Measurements from ENCODE around the gene C2CD3. TPM values are rescaled to one million over a fixed set of nuclear protein-coding genes. Genes with fewer than 3 reads are reported as not detected.

Gene C2CD3
- total and polyA plus RNA-seq, 9 of the 15 experiments (the other 6 are each of a cell fraction or from before 2014, with no cell fraction given) = 4.4 to 20.2 (median 15.4) TPM

- TF ChIP-seq RERE (CRISPR knock-in tag; IDR thresholded peaks at IDR 0.05; ENCODE audit: borderline replicate concordance) (no peak), RBM17 (IDR thresholded peaks at IDR 0.05; ENCODE audit: borderline replicate concordance, low read depth, low read length) (no peak), ZBTB33 (CRISPR knock-in tag; IDR thresholded peaks at IDR 0.05) (no peak), SMAD2 (IDR thresholded peaks at IDR 0.05; ENCODE audit: low read depth, low read length) (no peak), HNRNPUL1 (IDR thresholded peaks at IDR 0.05; ENCODE audit: low read length) (no peak), MTA3 (IDR thresholded peaks at IDR 0.05; ENCODE audit: borderline replicate concordance) (no peak), ZNF3 (CRISPR knock-in tag; IDR thresholded peaks at IDR 0.05) (no peak), CSDE1 (IDR thresholded peaks at IDR 0.05) (no peak), ZNF165 (CRISPR knock-in tag; IDR thresholded peaks at IDR 0.05; ENCODE audit: borderline replicate concordance) (no peak), SMARCC2 (IDR thresholded peaks at IDR 0.05; ENCODE audit: low read depth) (no peak; the same call in none of the 2 replicates), SNRNP70 (optimal IDR thresholded peaks at IDR 0.05; ENCODE audit: low read depth, low read length) (no peak), SIN3A (IDR thresholded peaks at IDR 0.05; ENCODE audit: borderline replicate concordance in 2 of 2, control insufficient read depth in 1 of 2, low read depth in 2 of 2, low read length in 2 of 2) (no peak), NRF1 (conservative IDR thresholded peaks at IDR 0.05 in 1 of 2, IDR thresholded peaks at IDR 0.05 in 1 of 2) (no peak), SMAD3 (CRISPR knock-in tag; conservative IDR thresholded peaks at IDR 0.05) (no peak), ZMIZ1 (IDR thresholded peaks at IDR 0.05; ENCODE audit: low read depth in 2 of 2, low read length in 2 of 2) (no peak)
Measured at GRCh38 chr11:73983741-73984538, 186.9 kb downstream of the C2CD3 start (continued).
